H4 (cell line): ENCODE data around the gene AKAP3. TPM values are rescaled to one million over a fixed set of nuclear protein-coding genes. Genes with fewer than 3 reads are reported as not detected.

ENCODE experiments used
- DNase-seq: peaks from one replicate; pipeline ENCODE4 v3.0.0-alpha.2; 2015; ENCODE audit warnings: low spot score
- total RNA-seq: library from RNA; depleted of rRNA; stranded (reverse); fragments of >200 nt; shearing (Covaris generic); gene quantifications from 2 replicates; pipeline ENCODE4 v1.2.3, GENCODE V29; 2014; rRNA removed

AKAP3 gene
- total RNA-seq, 1 experiment from 2014 or later: 1.4 TPM

DNA sequence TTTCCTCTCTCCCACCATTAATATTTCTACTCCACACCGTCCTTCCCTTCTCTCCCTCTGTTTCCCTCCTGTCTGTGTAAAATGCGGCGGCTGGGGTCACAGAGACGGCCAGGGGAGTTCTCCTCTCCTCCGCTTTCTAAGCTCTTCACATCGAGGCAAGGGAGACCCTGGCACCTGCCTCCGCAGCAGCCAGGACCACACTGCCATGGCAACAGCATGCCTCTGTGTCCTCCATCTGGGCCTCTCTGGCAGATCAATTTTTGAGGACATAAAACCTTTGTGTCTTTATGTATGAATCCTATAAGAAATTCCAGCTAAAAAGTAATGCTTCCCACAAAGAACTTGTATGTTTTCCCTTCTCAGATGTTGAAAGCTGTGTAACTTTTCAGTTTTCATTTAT is 45.4 kb downstream of the AKAP3 start:
- no peak for DNase-seq

DNA sequence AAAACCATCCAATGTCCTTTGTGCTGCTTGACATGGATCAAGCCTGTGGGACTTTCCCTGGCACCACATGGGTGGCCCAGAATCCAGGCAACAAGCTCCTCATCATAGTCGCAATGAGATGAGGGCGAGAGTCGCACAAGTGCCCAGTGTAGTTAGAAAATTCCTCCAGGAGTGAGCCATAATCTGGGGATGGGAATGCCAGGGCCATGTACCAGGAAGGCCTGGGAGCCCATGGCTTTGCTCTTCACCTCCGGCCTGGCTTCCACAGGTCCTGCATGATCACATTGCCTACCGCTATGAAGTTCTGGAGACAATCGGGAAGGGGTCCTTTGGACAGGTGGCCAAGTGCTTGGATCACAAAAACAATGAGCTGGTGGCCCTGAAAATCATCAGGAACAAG is 53.0 kb downstream of the AKAP3 start:
- no peak for DNase-seq

DNA sequence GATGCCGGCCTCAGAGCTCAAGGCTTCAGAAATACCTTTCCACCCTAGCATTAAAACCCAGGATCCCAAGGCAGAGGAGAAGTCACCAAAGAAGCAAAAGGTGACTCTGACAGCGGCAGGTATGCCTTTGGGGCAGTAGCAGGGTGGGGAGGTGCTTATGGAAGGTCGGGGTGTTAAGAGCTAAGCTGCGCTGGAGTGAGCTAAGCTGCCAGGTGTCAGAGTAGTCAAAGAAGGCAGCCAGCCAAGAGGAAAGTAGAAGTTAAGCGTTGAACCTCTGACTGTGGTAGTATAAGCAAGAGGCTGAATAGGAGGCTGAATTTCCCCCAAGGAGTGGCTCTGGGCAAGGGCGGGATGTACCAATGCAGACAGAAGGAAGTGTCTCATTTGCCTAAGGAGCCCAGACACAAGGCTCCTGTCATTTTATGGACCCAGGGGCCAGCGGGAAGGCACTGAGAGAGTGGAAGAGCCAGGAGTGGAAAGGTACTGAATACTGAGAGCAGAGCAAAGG is 57.6 kb downstream of the AKAP3 start:
- DNase-seq: no peak

DNA sequence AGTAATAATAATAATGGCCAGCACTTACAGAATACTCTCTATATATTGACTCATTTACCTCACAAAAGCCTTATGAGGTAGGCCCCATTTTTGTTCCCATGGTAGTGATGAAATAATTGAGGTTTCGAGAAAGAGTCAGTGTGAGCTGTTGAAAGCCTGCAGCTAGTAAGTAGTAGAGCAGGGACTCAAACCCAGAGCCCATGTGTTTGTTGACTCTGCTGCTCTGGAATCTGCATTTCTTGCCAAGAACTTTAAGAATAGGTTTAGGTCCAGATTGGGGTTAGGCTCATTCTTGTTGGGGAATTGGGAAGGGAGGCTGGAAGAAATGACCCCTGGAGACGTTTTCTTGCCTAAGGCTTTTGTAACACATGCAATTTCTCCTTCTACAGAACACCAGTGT is 58.9 kb downstream of the AKAP3 start:
- DNase-seq: no peak

DNA sequence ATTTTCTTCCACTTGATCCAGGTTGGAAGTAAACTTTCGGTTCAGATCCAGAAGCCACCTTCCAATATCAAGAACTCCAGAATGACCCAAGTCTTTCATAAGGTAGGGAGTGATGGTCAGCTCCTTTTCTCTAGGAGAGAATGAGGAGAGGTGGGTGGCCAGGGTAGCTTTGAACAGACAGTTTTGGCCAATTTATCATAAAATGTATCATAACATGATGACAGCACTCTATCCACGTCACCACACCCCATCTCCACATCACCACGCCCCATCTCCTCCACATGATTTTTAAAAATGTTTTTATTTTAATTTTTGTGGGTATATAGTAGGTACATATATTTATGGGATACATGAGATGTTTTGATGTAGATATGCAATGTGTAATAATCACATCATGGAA is 59.9 kb downstream of the AKAP3 start:
- DNase-seq: no peak

DNA sequence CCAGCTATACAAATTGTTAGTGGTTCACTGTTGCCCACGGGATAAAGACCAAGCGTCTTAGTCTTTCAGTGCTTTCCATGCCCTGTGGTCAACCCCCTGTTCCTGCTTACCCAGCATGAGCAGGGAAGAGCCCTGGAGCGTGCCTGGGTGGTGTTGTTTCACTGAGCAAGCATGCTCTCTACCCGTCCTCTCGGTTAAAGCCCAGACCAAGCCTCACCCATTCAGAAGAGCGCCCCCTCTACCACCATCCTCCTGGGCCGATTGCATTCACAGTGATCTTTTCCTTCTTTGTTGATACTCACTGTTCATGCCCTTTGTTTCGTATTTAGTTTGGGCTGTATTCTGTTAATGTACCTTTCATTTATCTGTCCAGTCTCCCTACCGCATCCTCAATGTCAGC is 61.7 kb downstream of the AKAP3 start:
- no peak for DNase-seq

DNA sequence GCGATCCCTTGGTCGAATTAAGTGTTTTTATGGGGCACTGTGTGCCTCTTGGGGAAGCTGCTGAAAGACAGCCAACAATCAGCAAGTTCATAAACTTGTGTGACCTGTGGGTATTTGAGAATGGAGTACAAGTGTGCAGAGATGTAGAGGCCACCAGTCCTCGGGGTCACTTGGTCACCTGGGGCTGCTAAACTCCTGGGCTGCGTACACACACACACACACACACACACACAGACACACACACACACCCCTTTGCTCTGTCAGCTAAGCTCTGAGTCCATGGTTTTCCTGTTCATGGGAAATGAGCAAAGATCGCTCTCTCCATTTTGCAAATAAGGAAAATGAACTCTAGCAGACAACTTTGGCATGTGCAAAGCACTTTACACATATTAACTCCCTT is 62.4 kb downstream of the AKAP3 start:
- DNase-seq: no peak

DNA sequence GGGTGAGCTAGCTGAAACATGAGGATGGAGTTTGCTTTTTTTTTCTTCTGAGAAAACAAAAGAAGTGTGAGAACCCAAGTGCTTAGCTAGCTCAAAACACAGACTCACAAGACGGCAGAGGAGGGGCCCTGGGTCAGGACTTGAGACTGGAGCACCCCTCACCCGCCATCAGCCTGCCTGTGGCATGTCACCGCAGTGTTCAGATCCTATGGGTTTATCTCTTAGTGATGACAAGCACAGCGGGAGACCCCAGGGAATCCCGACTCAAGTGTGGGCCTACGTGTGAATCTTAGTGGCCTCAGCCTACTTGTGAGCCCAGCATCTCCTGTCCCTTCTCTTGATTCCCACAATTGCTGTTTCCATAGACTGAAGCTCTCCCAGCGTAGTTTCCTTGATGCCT is 64.0 kb downstream of the AKAP3 start:
- no peak for DNase-seq

DNA sequence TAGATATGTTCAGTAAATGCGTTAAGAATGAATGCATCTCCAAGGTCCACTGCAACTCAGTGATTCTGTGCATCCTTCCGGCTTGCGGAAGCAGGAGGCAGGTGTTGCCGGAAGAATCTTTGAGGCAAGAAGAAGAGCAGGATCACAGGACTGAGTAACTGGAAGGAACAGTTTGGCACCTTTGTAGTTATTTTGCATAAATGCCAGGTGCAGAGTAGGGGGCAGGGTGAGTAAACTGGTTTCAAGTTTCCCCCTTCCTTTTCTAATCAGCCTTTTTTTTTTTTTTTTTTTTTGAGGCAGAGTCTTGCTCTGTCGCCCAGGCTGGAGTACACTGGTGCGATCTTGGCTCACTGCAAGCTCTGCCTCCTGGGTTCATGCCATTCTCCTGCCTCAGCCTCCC is 64.6 kb downstream of the AKAP3 start:
- DNase-seq: no peak

DNA sequence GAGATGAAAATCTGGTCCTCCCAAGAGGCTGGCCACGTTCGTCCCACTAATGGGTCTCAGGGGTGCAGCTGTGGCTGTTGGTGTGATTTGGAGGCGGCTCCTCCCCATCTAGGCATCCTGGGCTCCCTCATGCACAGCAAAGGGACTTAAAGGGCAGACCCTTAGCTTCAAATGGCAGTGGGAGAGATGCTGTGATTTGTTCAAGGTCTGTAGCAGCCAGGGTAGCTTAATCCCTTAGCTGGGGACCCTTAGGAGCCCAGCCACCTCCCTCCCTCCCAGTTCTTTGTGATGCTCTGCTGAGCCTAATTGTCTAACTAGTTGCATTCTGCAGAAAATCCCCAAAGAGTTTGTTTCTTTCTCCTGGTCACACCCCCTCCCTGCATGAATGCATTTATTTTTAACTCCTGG is 68.6 kb downstream of the AKAP3 start:
- no peak for DNase-seq

DNA sequence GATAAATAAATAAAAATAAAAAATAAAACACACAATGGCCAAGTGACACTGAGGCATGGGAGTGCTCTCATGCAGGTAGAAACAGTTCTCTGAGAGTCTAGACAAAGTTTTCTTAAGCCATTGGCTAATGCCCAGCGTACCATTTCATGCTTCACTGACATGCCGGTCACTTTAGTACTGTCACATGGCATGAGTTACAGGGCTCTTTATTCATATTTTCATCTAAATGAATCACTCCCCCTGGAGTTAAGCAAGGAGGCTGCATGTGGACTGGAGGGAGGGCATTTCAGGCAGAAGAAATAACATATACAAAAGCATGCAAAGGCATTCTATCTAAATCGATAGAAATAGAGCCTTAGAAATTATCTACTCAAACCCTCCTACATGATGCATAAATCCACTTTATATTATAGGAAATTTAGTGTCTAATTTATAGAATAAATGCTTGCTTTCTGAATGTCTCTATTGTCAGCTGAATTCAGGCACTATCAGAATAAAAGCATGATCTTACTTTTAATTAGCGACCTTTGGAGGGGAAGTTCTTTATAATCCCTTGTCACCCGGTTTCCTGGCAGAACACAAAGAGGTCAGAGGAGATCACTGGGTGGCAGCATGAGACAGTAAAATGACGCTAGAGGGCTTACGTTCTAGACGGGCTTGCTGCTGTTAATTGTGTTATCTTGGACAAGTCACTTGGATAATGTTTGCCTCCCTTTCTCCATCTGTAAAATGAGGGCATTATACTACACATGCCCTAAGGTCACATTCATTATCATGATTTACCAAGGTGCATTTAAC is 69.3 kb downstream of the AKAP3 start:
- no peak for DNase-seq

DNA sequence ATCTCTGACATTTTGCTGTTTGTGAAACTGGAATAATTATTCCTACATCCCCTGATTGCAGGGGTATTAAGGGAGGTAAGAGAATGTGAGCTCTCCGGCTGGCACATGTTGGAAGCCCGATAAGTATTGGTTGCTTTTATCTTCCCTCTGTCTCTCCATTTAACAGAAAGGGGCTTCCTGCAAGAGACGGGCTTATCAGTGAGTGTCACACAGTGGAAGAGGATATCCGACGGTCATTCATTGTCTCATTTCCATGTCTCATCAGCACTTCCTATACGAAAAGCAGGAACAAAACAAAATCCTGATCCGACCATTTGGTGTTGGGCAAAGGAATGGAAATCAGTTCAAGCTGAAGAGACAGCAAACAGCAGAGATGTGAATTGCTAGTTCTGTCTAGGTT is 76.2 kb downstream of the AKAP3 start:
- DNase-seq: no peak

DNA sequence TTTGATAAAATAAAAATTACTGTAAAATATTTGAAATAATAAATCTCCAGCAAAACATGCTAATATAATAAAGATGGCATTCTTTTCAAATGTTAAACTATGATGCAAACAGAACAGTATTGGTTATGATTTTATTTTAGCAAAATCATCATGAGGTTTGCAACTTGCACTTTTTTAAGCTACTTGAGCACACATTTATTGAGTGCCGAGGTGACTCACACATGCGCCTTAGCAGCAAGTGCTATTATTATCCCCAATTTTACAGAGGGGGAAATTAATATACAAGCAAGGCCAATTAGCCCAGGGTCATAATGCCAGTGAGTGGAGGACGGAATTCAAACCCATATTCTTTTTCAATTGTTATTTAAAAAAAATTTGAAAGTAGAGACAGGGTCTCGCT is 79.6 kb downstream of the AKAP3 start:
- DNase-seq: no peak

DNA sequence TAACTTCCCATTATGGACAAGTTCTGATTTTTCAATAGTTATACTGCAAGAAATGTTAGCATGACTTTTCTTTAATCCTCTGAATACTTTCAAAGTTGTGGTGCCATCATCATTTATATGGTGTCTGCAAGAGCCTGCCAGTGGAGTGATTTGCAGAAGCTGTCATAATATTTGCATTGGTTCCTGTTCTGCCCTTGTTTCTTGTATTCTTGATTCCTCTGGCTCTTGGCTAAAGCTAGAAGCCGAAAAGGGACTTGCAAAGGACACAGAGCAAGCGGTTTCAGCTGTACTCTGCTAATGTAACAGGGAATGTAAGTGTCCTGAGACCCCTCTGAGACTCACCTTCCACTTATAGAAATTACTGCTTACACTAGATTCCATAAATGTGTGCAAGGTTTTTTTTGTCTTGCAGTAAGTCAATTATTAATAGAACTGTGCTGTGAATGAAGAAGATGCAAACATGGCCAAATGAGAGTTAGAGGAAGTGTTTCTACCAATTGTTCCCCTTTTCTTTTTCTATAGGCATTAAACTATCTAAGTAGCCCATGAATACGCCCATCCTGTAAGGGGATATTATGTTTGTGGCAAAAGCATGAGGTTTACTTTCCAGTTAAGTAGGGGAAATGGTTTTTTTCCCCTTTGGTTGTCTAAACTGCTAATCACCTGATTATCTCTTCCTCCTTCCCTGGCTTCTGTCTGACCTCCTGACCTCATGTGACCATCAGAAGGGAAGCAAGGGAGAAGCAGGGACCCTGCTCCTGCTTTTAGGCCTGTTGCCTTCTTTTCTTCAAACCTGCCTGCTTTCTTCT is 81.6 kb downstream of the AKAP3 start:
- DNase-seq: no peak

DNA sequence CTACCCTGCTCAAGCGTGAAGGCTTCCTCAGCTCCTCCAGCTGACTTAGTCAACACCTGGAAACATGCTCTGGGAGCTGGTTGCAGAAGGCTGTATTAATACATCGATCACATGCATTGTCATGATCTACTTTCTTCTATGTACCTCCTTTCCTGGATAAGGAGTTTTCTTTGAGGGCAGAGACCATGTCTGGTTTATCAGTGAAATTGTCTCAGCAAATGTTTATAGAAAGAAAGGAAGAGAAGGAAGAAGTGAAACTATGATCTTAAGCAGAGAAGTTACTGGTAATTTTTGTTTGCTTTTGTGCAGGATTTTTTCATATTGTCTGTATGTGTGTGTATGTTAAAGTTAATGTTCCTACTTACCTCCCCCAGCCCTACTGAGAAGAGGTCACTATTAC is 82.4 kb downstream of the AKAP3 start:
- no peak for DNase-seq

Other genes starting within 250 kb of the AKAP3 start
- not detected in 2 replicates for gene FGF6, start 203.2 kb downstream of the AKAP3 start, total RNA-seq
- gene RAD51AP1, start 110.2 kb downstream of the AKAP3 start, total RNA-seq: 42.9 and 64.2 TPM in 2 replicates
- 104 and 124 TPM in 2 replicates for gene DYRK4, start 86.8 kb downstream of the AKAP3 start, total RNA-seq
- gene NDUFA9, start 63 bp upstream of the AKAP3 start, total RNA-seq: 169 and 181 TPM in 2 replicates
- gene GALNT8, start 71.3 kb upstream of the AKAP3 start, total RNA-seq: 0.04 TPM in 1 of 2 replicates, not detected in the other